Upper lobe of left lung (tissue), 6 donors: ENCODE results near the gene PDILT. TPM values are rescaled to one million over a fixed set of nuclear protein-coding genes. Genes with fewer than 3 reads are reported as not detected.

Experiments used
- ATAC-seq, 2 donors: fragments of 200-7000 bp; cut with Tn5 transposase; one replicate each; pipeline ENCODE4 v1.9.1; 2022; ENCODE audit warnings: mild to moderate bottlenecking in 2 of 2, moderate library complexity in 2 of 2; ENCODE audit not compliant: low FRiP score in 2 of 2
- DNase-seq, 2 donors: peaks; one replicate each; pipeline ENCODE4 v3.0.0-alpha.2; 2019 to 2020
- H3K27ac ChIP-seq, 4 donors: fragments of 200-600 bp; sonication (generic); one replicate each; pipeline ENCODE4 v1.5.1; 2016 to 2019
- H3K27me3 ChIP-seq, 4 donors: fragments of 200-600 bp; sonication (generic); one replicate each; pipeline ENCODE4 v1.5.1; 2017 to 2019
- H3K36me3 ChIP-seq, 4 donors: fragments of 200-600 bp; sonication (generic); one replicate each; pipeline ENCODE4 v1.5.1; 2016 to 2019
- H3K4me1 ChIP-seq, 4 donors: fragments of 200-600 bp; sonication (generic); one replicate each; pipeline ENCODE4 v1.5.1; 2018 to 2019
- H3K4me3 ChIP-seq, 4 donors: fragments of 200-600 bp; sonication (generic); one replicate each; pipeline ENCODE4 v1.5.1; 2017 to 2019; ENCODE audit warnings: mild to moderate bottlenecking in 2 of 4, moderate library complexity in 1 of 4
- H3K9me3 ChIP-seq, 4 donors: fragments of 200-600 bp; sonication (generic); one replicate each; pipeline ENCODE4 v1.5.1; 2018 to 2019
- CTCF ChIP-seq, 6 experiments: fragments of 450-650 bp in 4 of 6; fragments of 200-600 bp in 2 of 6; sonication (generic) in 2 of 6; IDR thresholded peaks; one replicate each; pipeline ENCODE4 v1.5.1; 2016 to 2019; ENCODE audit warnings: antibody characterized with exemption in 6 of 6
- EP300 ChIP-seq, 4 donors: sonication (generic); formaldehyde crosslinking; IDR thresholded peaks; one replicate each; pipeline ENCODE4 v1.5.1; 2017; ENCODE audit warnings: antibody characterized with exemption in 4 of 4, control low read depth in 2 of 4
- POLR2A ChIP-seq, 4 donors: fragments of 450-650 bp; IDR thresholded peaks; one replicate each; pipeline ENCODE4 v1.5.1; 2016 to 2017; ENCODE audit warnings: antibody characterized with exemption in 4 of 4, mild to moderate bottlenecking in 2 of 4
- POLR2AphosphoS5 ChIP-seq, 2 donors: sonication (generic); formaldehyde crosslinking; IDR thresholded peaks; one replicate each; pipeline ENCODE4 v1.5.1; 2017; ENCODE audit warnings: antibody characterized with exemption in 2 of 2
- WGBS, 2 donors: methylation state at CpG; one replicate each; pipeline ENCODE4 v1.1.5; 2017 to 2018; 5-methylcytosine and 5-hydroxymethylcytosine counted together
- total RNA-seq, 6 donors: library from RNA; depleted of rRNA in 4 of 6; stranded (reverse); fragments of >200 nt in 4 of 6; gene quantifications; one replicate each; pipeline versions ENCODE4 v1.1.0 to v1.2.1, GENCODE V29; 2016 to 2021
- donor health status: DM: no; HTN: no; CAD: no; lungs with moderate emphysema.
- donor health status: DM: no; HTN: yes; CAD: no; lungs with severe emphysema.

PDILT gene
- total RNA-seq, 6 donors from 2014 or later, result not detected

GRCh38 chr16:20318437-20318836, 86.1 kb downstream of the PDILT start:
- Histone ChIP-seq H3K9me3 (no peaks in the 10 kb centered on the region), H3K4me3 (no peak overlapping the region), H3K36me3 (no peaks in the 10 kb centered on the region), H3K4me1 (no peaks in the 10 kb centered on the region), H3K27me3 (no peaks in the 10 kb centered on the region), H3K27ac (no peak overlapping the region)
- no peak for TF ChIP-seq POLR2AphosphoS5 (IDR thresholded peaks at IDR 0.05)
- no peak for TF ChIP-seq EP300 (IDR thresholded peaks at IDR 0.05)
- TF ChIP-seq CTCF (IDR thresholded peaks at IDR 0.05), result no peak
- no peak for TF ChIP-seq POLR2A (IDR thresholded peaks at IDR 0.05)
- DNase-seq (no peak), ATAC-seq (no peak)
- 68 to 74% methylated on average over 3 of the region's 3 CpGs for WGBS, 2 donors

GRCh38 chr16:20318006-20318405, 86.5 kb downstream of the PDILT start:
- Histone ChIP-seq H3K36me3 (no peaks in the 10 kb centered on the region), H3K27ac (no peak overlapping the region), H3K4me3 (no peak overlapping the region), H3K4me1 (no peaks in the 10 kb centered on the region), H3K9me3 (no peaks in the 10 kb centered on the region), H3K27me3 (no peaks in the 10 kb centered on the region)
- no peak for DNase-seq
- no peak for ATAC-seq
- TF ChIP-seq POLR2A (IDR thresholded peaks at IDR 0.05) (no peak), EP300 (IDR thresholded peaks at IDR 0.05) (no peak), CTCF (IDR thresholded peaks at IDR 0.05) (no peak), POLR2AphosphoS5 (IDR thresholded peaks at IDR 0.05) (no peak)
- WGBS, 2 donors, result 72 to 82% methylated on average over 7 of the region's 7 CpGs

GRCh38 chr16:20317117-20317516, 87.4 kb downstream of the PDILT start:
- no peaks in the 10 kb centered on the region for H3K4me1 ChIP-seq
- no peaks in the 10 kb centered on the region for H3K27me3 ChIP-seq
- DNase-seq, result no peak
- no peak for ATAC-seq
- no peaks in the 10 kb centered on the region for H3K9me3 ChIP-seq
- TF ChIP-seq EP300 (IDR thresholded peaks at IDR 0.05) (no peak), POLR2A (IDR thresholded peaks at IDR 0.05) (no peak), POLR2AphosphoS5 (IDR thresholded peaks at IDR 0.05) (no peak), CTCF (IDR thresholded peaks at IDR 0.05) (no peak)
- no peak overlapping the region for H3K27ac ChIP-seq
- 56 to 67% methylated on average over 8 of the region's 8 CpGs for WGBS, 2 donors
- H3K36me3 ChIP-seq, result no peaks in the 10 kb centered on the region
- no peak overlapping the region for H3K4me3 ChIP-seq

- Histone ChIP-seq H3K27me3 (no peaks in the 10 kb centered on the region), H3K27ac (no peak overlapping the region), H3K9me3 (no peaks in the 10 kb centered on the region), H3K4me1 (no peaks in the 10 kb centered on the region), H3K4me3 (no peak overlapping the region), H3K36me3 (no peaks in the 10 kb centered on the region)
- 58 to 65% methylated on average over 5 of the region's 5 CpGs for WGBS, 2 donors
- DNase-seq, result no peak
- TF ChIP-seq CTCF (IDR thresholded peaks at IDR 0.05) (no peak), EP300 (IDR thresholded peaks at IDR 0.05) (no peak), POLR2A (IDR thresholded peaks at IDR 0.05) (no peak), POLR2AphosphoS5 (IDR thresholded peaks at IDR 0.05) (no peak)
- no peak for ATAC-seq
Observed at GRCh38 chr16:20316715-20317114, 87.8 kb downstream of the PDILT start.

- H3K27ac ChIP-seq, result no peak overlapping the region
- no peak overlapping the region for H3K4me3 ChIP-seq
- DNase-seq (no peak), ATAC-seq (no peak)
- H3K9me3 ChIP-seq, result no peaks in the 10 kb centered on the region
- H3K4me1 ChIP-seq, result no peaks in the 10 kb centered on the region
- H3K27me3 ChIP-seq, result no peaks in the 10 kb centered on the region
- no peaks in the 10 kb centered on the region for H3K36me3 ChIP-seq
- TF ChIP-seq POLR2A (IDR thresholded peaks at IDR 0.05) (no peak), POLR2AphosphoS5 (IDR thresholded peaks at IDR 0.05) (no peak), CTCF (IDR thresholded peaks at IDR 0.05) (no peak), EP300 (IDR thresholded peaks at IDR 0.05) (no peak)
- 96 to 98% methylated on average over 6 of the region's 6 CpGs for WGBS, 2 donors
Observed at GRCh38 chr16:20315764-20316163, 88.8 kb downstream of the PDILT start.
